Stimulated activated CD8-positive, alpha-beta memory T cell treated with anti-CD3 and anti-CD28 coated beads, Interleukin-2, amount 100 ng/mL, for 48 hours (primary cell): ENCODE measurements around the gene LOXL3.
A peak's percentile ranks its signal among the peaks of the same experiment; 100 is the strongest.

Source experiments
- DNase-seq, 2 donors: peaks; one replicate each; pipeline ENCODE4 v3.0.0-alpha.2; 2020; ENCODE audit warnings: low read depth in 2 of 2

LOXL3 gene

GRCh38 chr2:74553892-74554819, at the start of gene LOXL3, which contains the start of gene DOK1:
Gene LOXL3, minus strand, starts transcription at chr2:74553942. Its CDS starts 1,308 bp downstream, at chr2:74552634.
Gene DOK1, plus strand, starts transcription at chr2:74554720. Its CDS starts 35 bp downstream, at chr2:74554755.
- DNase-seq: peak; percentile 75 to 80

DNA sequence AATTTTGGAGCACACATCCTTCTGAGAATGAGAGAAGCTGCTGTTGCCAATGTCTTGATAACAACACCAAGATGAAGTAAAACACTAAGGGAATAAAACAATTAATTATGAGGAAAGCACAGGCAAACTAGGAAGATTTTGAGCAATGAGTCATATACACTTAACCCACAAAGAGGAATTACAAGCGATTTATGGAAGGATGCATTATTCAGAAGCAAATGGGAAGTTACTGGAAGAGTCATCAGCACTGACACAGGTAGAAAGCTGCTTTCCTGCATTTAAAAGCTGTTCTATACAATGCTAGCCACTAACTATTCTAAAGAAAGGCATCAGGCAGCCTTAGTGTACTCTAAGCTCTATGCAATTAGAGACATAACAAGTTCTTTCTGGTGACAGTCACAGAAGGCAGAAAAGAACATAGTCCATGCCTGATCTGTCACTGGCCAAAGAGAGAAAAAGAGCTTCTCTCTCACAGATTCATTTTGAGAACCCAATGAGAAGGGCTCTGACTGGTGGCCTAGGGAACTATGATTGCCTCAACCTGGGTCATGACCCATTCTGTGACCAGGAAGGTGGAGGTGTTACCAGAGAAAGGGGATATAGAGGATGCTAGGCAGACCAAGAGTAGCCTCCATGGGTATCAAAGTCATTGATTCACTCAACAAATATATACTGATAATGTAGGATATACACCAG, 49.0 kb upstream of the LOXL3 start:
- DNase-seq: no peak

DNA sequence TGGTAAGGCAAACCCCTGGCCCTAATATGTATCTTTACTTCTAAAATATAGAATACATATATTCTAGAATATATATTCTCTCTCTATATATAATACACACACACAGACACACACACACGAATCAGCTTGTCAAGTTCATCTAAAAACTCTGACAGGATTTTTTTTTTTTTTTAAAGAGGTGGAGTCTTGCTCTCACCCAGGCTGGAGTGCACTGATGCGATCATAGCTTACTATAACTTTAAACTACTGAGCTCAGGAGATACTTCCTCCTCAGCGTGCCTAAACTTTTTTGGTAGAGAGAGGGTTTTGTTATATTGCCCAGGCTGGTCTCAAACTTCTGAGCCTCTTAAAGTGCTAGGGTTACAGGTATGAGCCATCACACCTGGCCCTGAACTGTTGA, 45.9 kb upstream of the LOXL3 start:
- no peak for DNase-seq

GRCh38 chr2:74597410-74597809, 43.7 kb upstream of the LOXL3 start:
- no peak for DNase-seq

- DNase-seq: no peak
Measured at GRCh38 chr2:74596584-74596983, 42.8 kb upstream of the LOXL3 start.

- DNase-seq: no peak
Measured at GRCh38 chr2:74593826-74594772, 40.4 kb upstream of the LOXL3 start.

DNA sequence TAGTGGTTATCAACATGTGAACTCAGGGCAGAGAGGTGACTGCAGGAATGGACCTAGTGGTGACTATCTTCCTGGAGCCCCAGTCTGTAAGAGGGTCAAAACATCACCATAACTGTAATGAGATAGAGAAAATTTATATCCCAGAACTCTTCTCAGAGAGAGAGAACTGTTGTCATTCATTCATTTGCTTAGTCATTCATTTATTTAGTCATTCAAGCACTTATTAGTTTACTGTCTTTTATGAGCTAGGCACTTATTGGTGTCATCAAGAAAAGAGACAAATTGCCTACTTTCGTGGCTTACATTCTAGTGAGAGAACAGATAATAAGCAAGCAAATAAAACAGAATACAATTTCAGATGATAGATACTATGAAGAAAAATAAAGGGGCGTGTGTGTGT, 34.9 kb upstream of the LOXL3 start:
- DNase-seq: no peak

- DNase-seq: peak; percentile 20 to 32
Measured at GRCh38 chr2:74587664-74588277, 34.0 kb upstream of the LOXL3 start.

- DNase-seq: no peak
Measured at GRCh38 chr2:74585406-74586185, 31.9 kb upstream of the LOXL3 start.

GRCh38 chr2:74584088-74584645, 30.4 kb upstream of the LOXL3 start:
- DNase-seq: no peak

DNA sequence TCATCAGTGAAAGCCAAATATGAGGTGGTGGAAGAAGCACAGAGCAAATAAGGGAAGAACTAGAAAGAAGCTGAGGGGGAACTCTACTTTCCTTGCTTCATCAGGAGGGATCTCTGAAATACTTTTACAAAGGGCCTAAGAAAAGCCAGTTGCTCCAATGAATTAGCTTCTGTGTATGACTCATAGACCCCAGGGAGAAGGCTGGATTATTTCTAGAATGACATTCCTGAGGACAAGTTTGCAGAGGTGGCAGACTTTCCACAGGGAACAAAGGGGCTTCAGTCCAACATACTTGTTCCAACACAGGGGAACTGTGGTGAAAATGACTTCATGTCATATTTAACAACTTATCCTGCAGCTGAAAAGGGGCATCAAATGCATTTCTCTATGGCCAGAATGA, 29.8 kb upstream of the LOXL3 start:
- DNase-seq: no peak

DNA sequence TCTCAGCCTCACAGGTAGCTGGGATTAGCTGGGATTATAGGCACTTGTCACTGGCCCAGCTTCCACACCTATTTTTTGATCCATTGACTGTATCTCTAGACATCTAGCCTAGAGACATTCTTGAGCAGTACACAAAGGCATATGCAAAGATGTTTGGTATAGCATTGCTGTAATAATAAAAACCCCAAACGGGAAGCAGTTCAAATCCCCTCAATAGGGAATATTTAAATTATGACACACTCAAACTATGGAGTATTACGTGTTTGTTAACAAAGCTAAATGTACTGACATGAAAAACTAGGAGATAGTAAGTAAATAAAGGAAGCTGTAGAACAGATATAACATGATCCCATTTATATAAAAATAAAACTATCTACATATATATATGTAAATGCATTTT, 28.4 kb upstream of the LOXL3 start:
- DNase-seq: no peak

- no peak for DNase-seq
Measured at GRCh38 chr2:74581463-74581862, 27.7 kb upstream of the LOXL3 start.

DNA sequence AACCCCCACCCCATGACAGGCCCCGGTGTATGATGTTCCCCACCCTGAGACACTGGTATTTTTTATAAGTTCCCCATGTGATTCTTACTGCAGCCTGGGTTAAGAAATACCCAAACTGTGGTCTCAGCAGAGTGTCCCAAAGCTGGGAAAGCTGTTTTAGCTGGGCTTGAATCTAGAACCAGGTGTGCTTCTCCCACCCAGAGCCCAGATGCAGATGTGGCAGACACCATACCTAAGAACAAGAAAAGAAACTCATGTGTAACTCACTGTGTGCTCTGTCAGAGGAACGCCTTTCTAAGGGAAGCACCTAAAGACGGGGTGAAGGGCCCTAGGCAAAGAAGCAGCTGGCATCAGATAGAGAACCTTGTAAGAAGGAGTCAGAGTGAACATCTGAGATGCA, 24.7 kb upstream of the LOXL3 start:
- DNase-seq: no peak

DNA sequence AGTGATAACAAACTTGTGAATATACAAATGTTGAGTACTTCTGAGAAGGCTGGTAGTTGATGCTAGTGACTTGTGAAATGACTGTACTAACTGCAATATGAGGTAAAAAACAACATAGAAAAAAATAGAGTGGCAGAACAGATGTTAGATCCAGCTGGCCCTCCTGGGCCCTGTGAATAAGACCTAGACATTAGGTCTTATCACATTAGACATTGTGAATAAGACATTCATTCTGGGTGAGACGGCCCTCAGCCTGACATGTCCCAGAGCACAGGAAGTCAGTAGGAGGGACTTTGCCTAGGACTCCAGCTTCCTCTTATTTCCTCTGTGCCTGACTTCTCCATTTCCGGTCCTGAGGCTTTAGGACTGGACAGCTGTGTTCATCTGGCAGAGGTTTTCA, 23.7 kb upstream of the LOXL3 start:
- no peak for DNase-seq

GRCh38 chr2:74576863-74577229, 23.1 kb upstream of the LOXL3 start:
- no peak for DNase-seq

DNA sequence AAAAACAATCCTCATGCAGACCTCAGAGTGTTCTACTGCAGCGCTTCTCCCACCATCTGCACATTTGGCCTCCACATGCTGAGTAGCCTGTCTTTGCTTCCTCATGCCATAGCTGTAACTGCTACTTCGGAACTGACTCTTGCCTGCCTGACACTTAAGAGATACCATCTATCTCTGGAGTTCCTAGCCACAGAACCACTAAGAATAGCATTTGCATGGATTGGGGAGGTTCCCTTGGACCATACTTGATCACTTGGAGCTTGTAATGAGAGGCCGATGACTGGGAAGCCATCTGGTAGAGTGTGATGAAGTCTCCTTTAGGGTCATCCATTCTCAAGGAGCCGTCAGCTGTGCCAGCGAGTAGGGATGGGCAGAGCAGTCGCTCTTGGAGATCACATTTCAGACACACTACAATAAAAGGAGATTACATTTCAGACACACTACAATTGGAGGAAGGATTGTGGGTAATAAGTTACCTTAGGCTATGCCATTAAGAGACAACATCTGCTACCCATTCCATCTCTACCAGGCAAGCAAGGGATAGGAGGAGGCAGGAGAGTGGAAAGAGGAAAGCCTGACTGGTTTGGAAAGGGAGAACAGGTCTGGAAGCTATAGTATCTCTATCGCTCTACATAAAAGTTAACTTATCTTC, 22.6 kb upstream of the LOXL3 start:
- no peak for DNase-seq

DNA sequence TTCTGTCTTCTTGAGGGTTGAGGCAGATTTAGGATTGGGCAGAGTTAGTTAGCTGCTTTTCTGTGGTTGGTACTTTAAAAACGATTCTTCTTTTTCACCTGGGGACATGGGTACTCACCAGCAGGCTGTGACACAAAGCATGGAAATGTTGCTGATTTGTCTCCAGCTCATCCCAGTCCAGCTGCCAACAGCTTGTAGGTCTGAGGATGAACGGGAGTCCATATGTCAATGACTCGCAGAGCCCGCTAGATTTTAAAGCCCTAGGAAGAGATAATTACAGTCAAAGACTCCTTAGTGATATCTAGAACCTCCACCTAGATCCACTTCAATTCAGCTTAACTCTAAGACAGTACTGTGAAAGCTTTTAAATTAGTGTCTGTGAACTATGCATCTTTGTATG, 21.6 kb upstream of the LOXL3 start:
- DNase-seq: no peak

- DNase-seq: no peak
Measured at GRCh38 chr2:74573747-74574562, 20.2 kb upstream of the LOXL3 start.
